GM23338 (cell line): Measurements from ENCODE around the gene ARF3.

Source experiments
- EZH2 ChIP-seq: fragments of 200-600 bp; sonication (generic); IDR thresholded peaks from one replicate; pipeline ENCODE4 v1.8.0; 2017; ENCODE audit warnings: antibody characterized with exemption, mild to moderate bottlenecking, low read depth; ENCODE audit not compliant: unreplicated experiment
- POLR2AphosphoS5 ChIP-seq: IDR thresholded peaks from 2 replicates; pipeline ENCODE4 v1.6.1; 2016; ENCODE audit warnings: antibody characterized with exemption, low read depth
- TF ChIP-seq, protein P1 (sequence below): IDR thresholded peaks from one replicate; pipeline ENCODE4 v1.6.1; 2018; ENCODE audit warnings: antibody characterized with exemption; ENCODE audit not compliant: unreplicated experiment
- TF ChIP-seq, protein P2 (sequence below), 2 experiments: fragments of 200-600 bp in 1 of 2; sonication (generic) in 1 of 2; conservative IDR thresholded peaks; 2 replicates each; pipeline versions ENCODE4 v1.5.1 to v1.6.1; 2016 to 2017; ENCODE audit warnings: antibody characterized with exemption in 2 of 2, low read depth in 2 of 2, mild to moderate bottlenecking in 2 of 2, moderate library complexity in 1 of 2

DNA sequence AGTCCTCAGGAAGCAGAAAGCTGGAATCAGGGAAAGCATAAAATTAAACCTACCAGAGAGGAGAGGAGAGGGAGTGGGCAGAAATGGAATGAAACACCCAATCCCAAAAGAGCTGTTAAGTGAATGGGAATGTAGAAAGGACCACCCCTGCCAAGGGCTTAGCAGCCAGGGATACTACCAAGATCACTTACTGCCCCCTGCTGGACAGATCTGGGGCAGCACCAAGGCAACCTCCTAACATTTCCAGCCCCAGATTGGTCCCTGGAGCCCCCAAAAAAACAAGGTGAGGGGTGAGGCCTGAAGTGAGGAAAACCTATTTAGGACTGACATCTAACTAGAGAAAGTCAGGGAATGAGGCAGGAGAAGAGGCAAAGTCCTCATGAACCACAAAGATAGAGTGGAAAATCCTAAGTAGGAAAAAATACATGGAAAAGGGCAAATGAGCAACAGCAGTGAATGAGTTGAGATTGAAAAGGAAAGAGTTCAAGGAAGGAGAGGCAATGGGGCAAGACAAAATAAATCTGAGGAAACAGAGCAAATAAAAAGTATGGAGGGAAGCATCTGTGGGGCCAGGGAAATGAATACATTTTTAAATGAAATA lies 20.8 kb downstream of the ARF3 start:
- TF ChIP-seq, protein P1, sequence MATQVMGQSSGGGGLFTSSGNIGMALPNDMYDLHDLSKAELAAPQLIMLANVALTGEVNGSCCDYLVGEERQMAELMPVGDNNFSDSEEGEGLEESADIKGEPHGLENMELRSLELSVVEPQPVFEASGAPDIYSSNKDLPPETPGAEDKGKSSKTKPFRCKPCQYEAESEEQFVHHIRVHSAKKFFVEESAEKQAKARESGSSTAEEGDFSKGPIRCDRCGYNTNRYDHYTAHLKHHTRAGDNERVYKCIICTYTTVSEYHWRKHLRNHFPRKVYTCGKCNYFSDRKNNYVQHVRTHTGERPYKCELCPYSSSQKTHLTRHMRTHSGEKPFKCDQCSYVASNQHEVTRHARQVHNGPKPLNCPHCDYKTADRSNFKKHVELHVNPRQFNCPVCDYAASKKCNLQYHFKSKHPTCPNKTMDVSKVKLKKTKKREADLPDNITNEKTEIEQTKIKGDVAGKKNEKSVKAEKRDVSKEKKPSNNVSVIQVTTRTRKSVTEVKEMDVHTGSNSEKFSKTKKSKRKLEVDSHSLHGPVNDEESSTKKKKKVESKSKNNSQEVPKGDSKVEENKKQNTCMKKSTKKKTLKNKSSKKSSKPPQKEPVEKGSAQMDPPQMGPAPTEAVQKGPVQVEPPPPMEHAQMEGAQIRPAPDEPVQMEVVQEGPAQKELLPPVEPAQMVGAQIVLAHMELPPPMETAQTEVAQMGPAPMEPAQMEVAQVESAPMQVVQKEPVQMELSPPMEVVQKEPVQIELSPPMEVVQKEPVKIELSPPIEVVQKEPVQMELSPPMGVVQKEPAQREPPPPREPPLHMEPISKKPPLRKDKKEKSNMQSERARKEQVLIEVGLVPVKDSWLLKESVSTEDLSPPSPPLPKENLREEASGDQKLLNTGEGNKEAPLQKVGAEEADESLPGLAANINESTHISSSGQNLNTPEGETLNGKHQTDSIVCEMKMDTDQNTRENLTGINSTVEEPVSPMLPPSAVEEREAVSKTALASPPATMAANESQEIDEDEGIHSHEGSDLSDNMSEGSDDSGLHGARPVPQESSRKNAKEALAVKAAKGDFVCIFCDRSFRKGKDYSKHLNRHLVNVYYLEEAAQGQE = no peak
- TF ChIP-seq, protein P2, sequence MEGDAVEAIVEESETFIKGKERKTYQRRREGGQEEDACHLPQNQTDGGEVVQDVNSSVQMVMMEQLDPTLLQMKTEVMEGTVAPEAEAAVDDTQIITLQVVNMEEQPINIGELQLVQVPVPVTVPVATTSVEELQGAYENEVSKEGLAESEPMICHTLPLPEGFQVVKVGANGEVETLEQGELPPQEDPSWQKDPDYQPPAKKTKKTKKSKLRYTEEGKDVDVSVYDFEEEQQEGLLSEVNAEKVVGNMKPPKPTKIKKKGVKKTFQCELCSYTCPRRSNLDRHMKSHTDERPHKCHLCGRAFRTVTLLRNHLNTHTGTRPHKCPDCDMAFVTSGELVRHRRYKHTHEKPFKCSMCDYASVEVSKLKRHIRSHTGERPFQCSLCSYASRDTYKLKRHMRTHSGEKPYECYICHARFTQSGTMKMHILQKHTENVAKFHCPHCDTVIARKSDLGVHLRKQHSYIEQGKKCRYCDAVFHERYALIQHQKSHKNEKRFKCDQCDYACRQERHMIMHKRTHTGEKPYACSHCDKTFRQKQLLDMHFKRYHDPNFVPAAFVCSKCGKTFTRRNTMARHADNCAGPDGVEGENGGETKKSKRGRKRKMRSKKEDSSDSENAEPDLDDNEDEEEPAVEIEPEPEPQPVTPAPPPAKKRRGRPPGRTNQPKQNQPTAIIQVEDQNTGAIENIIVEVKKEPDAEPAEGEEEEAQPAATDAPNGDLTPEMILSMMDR (conservative IDR thresholded peaks at IDR 0.05; ENCODE audit: low read depth in 2 of 2) = peak; percentile 90 to 96
- TF ChIP-seq POLR2AphosphoS5 = no peak
- no peak for TF ChIP-seq EZH2
